Stimulated activated naive CD8-positive, alpha-beta T cell treated with anti-CD3 and anti-CD28 coated beads, Interleukin-15, Interleukin-2, amounts not matched to agents 100 U/mL and 50 U/mL, for 24 hours (primary cell): ENCODE measurements around the gene SUGT1.

Experiments
- ATAC-seq: fragments of 150-1000 bp; cut with Tn5 transposase; one replicate; pipeline ENCODE4 v1.10.0; 2021
- DNase-seq: peaks from one replicate; pipeline ENCODE4 v3.0.0; 2021

SUGT1 gene

GRCh38 chr13:52737965-52738364 is 85.3 kb downstream of the SUGT1 start:
- ATAC-seq = no peak
- no peak for DNase-seq

GRCh38 chr13:52738719-52739467 is 86.3 kb downstream of the SUGT1 start:
- peak; percentile 65 for ATAC-seq
- peak; percentile 58 for DNase-seq

- no peak for ATAC-seq
Observed at GRCh38 chr13:52739468-52740071, 86.9 kb downstream of the SUGT1 start, which contains the start of gene CNMD. Gene CNMD (minus strand): TSS chr13:52739820. CDS start chr13:52739701, 119 bp downstream.

GRCh38 chr13:52743569-52743968 is 90.9 kb downstream of the SUGT1 start:
- DNase-seq (no peak), ATAC-seq (no peak)

More at GRCh38 chr13:52739468-52740071, 86.9 kb downstream of the SUGT1 start, which contains the start of gene CNMD:
- no peak for DNase-seq

GRCh38 chr13:52743988-52744387 is 91.4 kb downstream of the SUGT1 start:
- ATAC-seq = no peak
- no peak for DNase-seq

- DNase-seq (no peak), ATAC-seq (no peak)
Observed at GRCh38 chr13:52744842-52745375, 92.3 kb downstream of the SUGT1 start.

- DNase-seq (no peak), ATAC-seq (no peak)
Observed at GRCh38 chr13:52746141-52746540, 93.5 kb downstream of the SUGT1 start.

GRCh38 chr13:52749419-52749818 is 96.8 kb downstream of the SUGT1 start:
- ATAC-seq (no peak), DNase-seq (no peak)
